Nephron progenitor cell (in vitro differentiated cells): ENCODE measurements around the gene CD96.
"Not testable (repeated sequence)": the region's sequence is repeated elsewhere in the genome, so short reads cannot be mapped to it uniquely, and the experiment has no call there.

Experiments
- DNase-seq: peaks from one replicate; pipeline ENCODE4 v3.0.0; 2021
- H3K27ac Mint-ChIP-seq: 2 replicates; pipeline ENCODE4 v1.8.0; 2021; ENCODE audit warnings: mild to moderate bottlenecking, moderate library complexity, mixed read lengths
- H3K27me3 Mint-ChIP-seq: 2 replicates; pipeline ENCODE4 v1.8.0; 2021; ENCODE audit warnings: mild to moderate bottlenecking, low read depth, mixed read lengths; ENCODE audit not compliant: poor library complexity
- H3K36me3 Mint-ChIP-seq: 2 replicates; pipeline ENCODE4 v1.8.0; 2021; ENCODE audit warnings: low read depth, mixed read lengths
- H3K4me1 Mint-ChIP-seq: 2 replicates; pipeline ENCODE4 v1.8.0; 2021; ENCODE audit warnings: mixed read lengths
- H3K4me3 Mint-ChIP-seq: 2 replicates; pipeline ENCODE4 v1.8.0; 2021; ENCODE audit warnings: mild to moderate bottlenecking, moderate library complexity, mixed read lengths
- H3K9me3 Mint-ChIP-seq: 2 replicates; pipeline ENCODE4 v1.8.0; 2021; ENCODE audit warnings: mild to moderate bottlenecking, moderate library complexity, mixed read lengths
- TF ChIP-seq, protein P1 (sequence below): fragments of 200-600 bp; sonication (generic); IDR thresholded peaks from 2 replicates; pipeline ENCODE4 v1.5.0; 2021; ENCODE audit warnings: antibody characterized with exemption

CD96 gene

GRCh38 chr3:111509308-111509707, 32.7 kb upstream of the CD96 start:
- Mint-ChIP-seq H3K36me3 (no peaks in the 10 kb centered on the region), H3K4me1 (peaks cover 3% of the 10 kb centered on the region), H3K27ac (no peak overlapping the region), H3K4me3 (no peak overlapping the region), H3K27me3 (no peaks in the 10 kb centered on the region), H3K9me3 (no peaks in the 10 kb centered on the region)
- DNase-seq = no peak
- TF ChIP-seq, protein P1, sequence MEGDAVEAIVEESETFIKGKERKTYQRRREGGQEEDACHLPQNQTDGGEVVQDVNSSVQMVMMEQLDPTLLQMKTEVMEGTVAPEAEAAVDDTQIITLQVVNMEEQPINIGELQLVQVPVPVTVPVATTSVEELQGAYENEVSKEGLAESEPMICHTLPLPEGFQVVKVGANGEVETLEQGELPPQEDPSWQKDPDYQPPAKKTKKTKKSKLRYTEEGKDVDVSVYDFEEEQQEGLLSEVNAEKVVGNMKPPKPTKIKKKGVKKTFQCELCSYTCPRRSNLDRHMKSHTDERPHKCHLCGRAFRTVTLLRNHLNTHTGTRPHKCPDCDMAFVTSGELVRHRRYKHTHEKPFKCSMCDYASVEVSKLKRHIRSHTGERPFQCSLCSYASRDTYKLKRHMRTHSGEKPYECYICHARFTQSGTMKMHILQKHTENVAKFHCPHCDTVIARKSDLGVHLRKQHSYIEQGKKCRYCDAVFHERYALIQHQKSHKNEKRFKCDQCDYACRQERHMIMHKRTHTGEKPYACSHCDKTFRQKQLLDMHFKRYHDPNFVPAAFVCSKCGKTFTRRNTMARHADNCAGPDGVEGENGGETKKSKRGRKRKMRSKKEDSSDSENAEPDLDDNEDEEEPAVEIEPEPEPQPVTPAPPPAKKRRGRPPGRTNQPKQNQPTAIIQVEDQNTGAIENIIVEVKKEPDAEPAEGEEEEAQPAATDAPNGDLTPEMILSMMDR = no peak

- TF ChIP-seq, protein P1 = no peak
- Mint-ChIP-seq H3K9me3 (no peaks in the 10 kb centered on the region), H3K27me3 (no peaks in the 10 kb centered on the region), H3K4me1 (peaks cover 6% of the 10 kb centered on the region), H3K27ac (peak overlapping the region; percentile 34), H3K36me3 (no peaks in the 10 kb centered on the region), H3K4me3 (no peak overlapping the region)
- no peak for DNase-seq
Observed at GRCh38 chr3:111517801-111518200, 24.2 kb upstream of the CD96 start.

DNA sequence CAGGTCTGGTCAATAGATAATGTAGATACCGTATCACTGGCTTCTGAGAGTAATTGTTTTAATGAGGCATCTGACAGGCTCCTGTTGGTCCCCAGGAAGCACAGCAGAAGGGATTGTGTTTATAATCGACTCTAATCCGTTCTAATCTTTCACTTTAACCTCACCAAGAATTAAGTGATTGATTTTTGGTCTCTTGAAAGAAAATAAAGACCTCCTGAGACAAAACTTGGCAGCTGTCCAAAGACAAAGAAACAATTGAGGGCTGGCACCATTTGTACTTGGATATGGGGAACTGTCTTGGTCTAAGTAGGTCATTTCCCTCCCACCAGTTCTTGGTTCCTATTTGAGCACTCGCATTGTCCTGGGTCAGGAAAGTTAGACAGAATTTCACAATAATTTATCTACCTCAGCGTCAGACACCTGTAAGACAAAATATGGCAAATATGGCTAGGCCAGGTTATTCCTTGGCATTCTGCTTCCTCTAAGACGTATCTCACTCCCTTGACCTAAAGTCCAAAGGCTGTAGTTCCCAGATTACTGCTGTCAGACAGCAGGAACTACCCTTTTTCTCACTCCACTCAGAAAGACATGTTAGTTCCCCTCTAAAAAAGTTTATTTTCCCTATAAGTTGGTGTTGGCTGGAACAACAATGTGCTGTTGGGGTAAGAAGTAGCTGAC, 22.7 kb upstream of the CD96 start:
- Mint-ChIP-seq H3K36me3 (no peaks in the 10 kb centered on the region), H3K27ac (no peak overlapping the region), H3K9me3 (peaks cover 3% of the 10 kb centered on the region), H3K4me3 (no peak overlapping the region), H3K4me1 (peaks cover 6% of the 10 kb centered on the region), H3K27me3 (no peaks in the 10 kb centered on the region)
- TF ChIP-seq, protein P1 = no peak
- no peak for DNase-seq

DNA sequence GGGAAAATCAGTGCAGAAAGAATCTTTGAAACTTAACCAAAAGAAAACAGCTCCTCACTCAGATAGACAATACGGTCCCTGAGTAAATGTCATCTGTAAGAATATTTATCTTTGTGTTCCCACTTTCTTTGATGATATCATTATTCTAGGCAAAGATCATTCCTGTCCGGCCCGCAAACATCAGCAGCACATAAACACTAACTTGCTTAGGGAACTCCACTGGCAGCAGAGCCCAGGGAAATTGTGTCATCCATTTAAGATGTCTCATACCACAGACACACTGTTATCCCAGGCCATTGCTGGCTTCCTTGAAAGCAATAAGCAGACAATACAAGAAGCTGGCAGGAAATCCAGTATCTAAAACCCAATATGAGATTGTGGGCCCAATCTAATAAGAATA, 20.1 kb upstream of the CD96 start:
- Mint-ChIP-seq H3K36me3 (no peaks in the 10 kb centered on the region), H3K27me3 (no peaks in the 10 kb centered on the region)
- TF ChIP-seq, protein P1 = no peak

GRCh38 chr3:111524486-111524885, 17.5 kb upstream of the CD96 start:
- H3K9me3 Mint-ChIP-seq = peaks cover 28% of the 10 kb centered on the region
- not testable (repeated sequence) for H3K27me3 Mint-ChIP-seq

More for the DNA sequence above, 20.1 kb upstream of the CD96 start:
- Mint-ChIP-seq H3K4me1 (peaks cover 15% of the 10 kb centered on the region), H3K9me3 (peaks cover 15% of the 10 kb centered on the region), H3K27ac (no peak overlapping the region), H3K4me3 (no peak overlapping the region)
- DNase-seq = no peak

GRCh38 chr3:111531446-111531845, 10.6 kb upstream of the CD96 start:
- TF ChIP-seq, protein P1 = no peak
- no peaks in the 10 kb centered on the region for H3K36me3 Mint-ChIP-seq
- H3K4me1 Mint-ChIP-seq = peaks cover 9% of the 10 kb centered on the region
- H3K4me3 Mint-ChIP-seq = no peak overlapping the region
- DNase-seq = no peak
- H3K27me3 Mint-ChIP-seq = peaks cover 7% of the 10 kb centered on the region
- H3K9me3 Mint-ChIP-seq = peaks cover 23% of the 10 kb centered on the region
- H3K27ac Mint-ChIP-seq = no peak overlapping the region

More at GRCh38 chr3:111524486-111524885, 17.5 kb upstream of the CD96 start:
- not testable (repeated sequence) for H3K36me3 Mint-ChIP-seq, DNase-seq, H3K4me3 Mint-ChIP-seq, H3K27ac Mint-ChIP-seq, H3K4me1 Mint-ChIP-seq
